Panc1 (cell line): ENCODE measurements around the gene PLEKHA7. TPM values are rescaled to one million over a fixed set of nuclear protein-coding genes. Genes with fewer than 3 reads are reported as not detected.

Source experiments
- ATAC-seq: fragments of 200-7000 bp; cut with Tn5 transposase; 2 replicates; pipeline ENCODE4 v1.9.1; 2020; ENCODE audit warnings: mild to moderate bottlenecking, moderate library complexity
- BruUV-seq: library from RNA; stranded (reverse); fragments of 400-500 nt; replicated peaks from 2 replicates; lab custom pipeline; 2021; lab: Mats Ljungman, UMichigan
- CTCF ChIA-PET: fragments of 300-600 bp; sonication (Branson Sonifier 250); formaldehyde crosslinking; loops from one replicate; lab custom pipeline; 2022; ENCODE audit warnings: antibody characterized with exemption; lab: Charles Lee
- POLR2A ChIA-PET: fragments of 300-600 bp; sonication (Branson Sonifier 250); formaldehyde crosslinking; loops from one replicate; lab custom pipeline; 2022; ENCODE audit warnings: antibody characterized with exemption; lab: Charles Lee
- DNase-seq: peaks from one replicate; pipeline ENCODE4 v3.0.0-alpha.2; 2010; ENCODE audit warnings: low read depth, low spot score
- H3K27ac ChIP-seq: 2 replicates; pipeline ENCODE4 v1.5.1; 2011; ENCODE audit warnings: mild to moderate bottlenecking, low read length, inconsistent platforms
- H3K27me3 ChIP-seq: fragments of 200-500 bp; sonication (Bioruptor generic); 2 replicates; pipeline ENCODE4 v1.6.0; 2014; ENCODE audit warnings: low read length, inconsistent platforms; ENCODE audit not compliant: control insufficient read depth, insufficient read depth
- H3K36me3 ChIP-seq: fragments of 200-500 bp; sonication (Bioruptor generic); 2 replicates; pipeline ENCODE4 v1.5.1; 2014; ENCODE audit warnings: inconsistent platforms, mild to moderate bottlenecking, low read length, moderate library complexity; ENCODE audit not compliant: control insufficient read depth, insufficient read depth
- H3K4me1 ChIP-seq: 2 replicates; pipeline ENCODE4 v1.5.1; 2011; ENCODE audit warnings: inconsistent platforms, mild to moderate bottlenecking, low read length, moderate library complexity; ENCODE audit not compliant: control insufficient read depth, insufficient read depth
- H3K4me3 ChIP-seq, 2 experiments: 2 replicates each; pipeline ENCODE4 v1.5.1; 2011 to 2012; ENCODE audit warnings: low read depth in 2 of 2, low read length in 2 of 2, mild to moderate bottlenecking in 2 of 2, inconsistent platforms in 1 of 2, moderate library complexity in 1 of 2
- H3K9me3 ChIP-seq: fragments of 200-500 bp; sonication (Bioruptor generic); 2 replicates; pipeline ENCODE4 v1.5.1; 2014; ENCODE audit warnings: low read depth, mild to moderate bottlenecking, inconsistent platforms, low read length, moderate library complexity; ENCODE audit not compliant: control insufficient read depth, insufficient read depth
- CTCF ChIP-seq: fragments of 450-650 bp; IDR thresholded peaks from 2 replicates; pipeline ENCODE4 v1.5.1; 2017; ENCODE audit warnings: mild to moderate bottlenecking
- POLR2AphosphoS5 ChIP-seq: IDR thresholded peaks from 2 replicates; pipeline ENCODE4 v1.6.1; 2012; ENCODE audit warnings: mild to moderate bottlenecking, low read depth, low read length, moderate library complexity
- REST ChIP-seq, 2 experiments: IDR thresholded peaks; 2 replicates each; pipeline ENCODE4 v1.6.1; 2011 to 2012; ENCODE audit warnings: low read depth in 2 of 2, control low read depth in 1 of 2, low read length in 1 of 2, mild to moderate bottlenecking in 1 of 2, moderate library complexity in 1 of 2; ENCODE audit not compliant: insufficient read depth in 1 of 2
- SIN3A ChIP-seq: IDR thresholded peaks from 2 replicates; pipeline ENCODE4 v1.6.1; 2012; ENCODE audit warnings: low read depth, mild to moderate bottlenecking, low read length, moderate library complexity, borderline replicate concordance; ENCODE audit not compliant: insufficient read depth
- TCF7L2 ChIP-seq: IDR thresholded peaks from 2 replicates; pipeline ENCODE4 v1.6.1; 2011; ENCODE audit warnings: mild to moderate bottlenecking, low read depth, low read length, inconsistent platforms
- in situ Hi-C: cut with HindIII; loops from 2 replicates; pipeline ENCODE4 v1.10.0; 2016; ENCODE audit warnings: low sequenced_read_pairs, low pct_unique_long_range_greater_than_20kb
- intact Hi-C: fragments of 100-400 bp; cut with micrococcal nuclease; formaldehyde crosslinking; loops from one replicate; pipeline ENCODE4 v1.10.0; 2022; ENCODE audit not compliant: unreplicated experiment
- total RNA-seq: library from RNA; stranded (reverse); gene quantifications from one replicate; pipeline ENCODE4 v1.2.1, GENCODE V29; 2021; ENCODE audit not compliant: unreplicated experiment

Gene PLEKHA7
- total RNA-seq, 1 experiment from 2014 or later, result 11.6 TPM

DNA sequence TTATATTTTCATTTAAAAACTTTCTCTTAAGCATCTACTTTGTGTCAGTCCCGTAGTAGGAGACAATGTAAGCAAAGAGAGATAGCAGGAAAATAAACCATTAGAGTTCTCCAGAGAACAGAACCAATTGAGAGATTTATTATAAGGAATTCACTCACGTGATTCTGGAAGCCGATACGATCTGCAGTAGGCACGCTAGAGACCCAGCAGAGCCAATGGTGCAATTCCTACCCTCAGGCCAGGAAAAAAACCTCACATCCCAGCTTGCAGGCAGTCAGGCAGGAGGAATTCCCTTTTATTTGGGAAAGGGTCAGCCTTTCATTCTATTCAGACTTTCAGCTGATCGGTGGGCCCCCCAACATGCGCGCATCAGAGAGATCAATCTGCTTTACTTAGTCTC, 7.3 kb upstream of the PLEKHA7 start:
- Histone ChIP-seq H3K9me3 (no peaks in the 10 kb centered on the region), H3K36me3 (no peaks in the 10 kb centered on the region), H3K27ac (no peak overlapping the region), H3K4me3 (no peak overlapping the region), H3K27me3 (no peaks in the 10 kb centered on the region), H3K4me1 (no peaks in the 10 kb centered on the region)
- no peak for ATAC-seq
- ChIA-PET POLR2A (no interaction called here), CTCF (no interaction called here)
- no peak for TF ChIP-seq TCF7L2
- TF ChIP-seq SIN3A, result no peak
- TF ChIP-seq CTCF, result no peak
- no peak for TF ChIP-seq POLR2AphosphoS5
- TF ChIP-seq REST (IDR thresholded peaks at IDR 0.05; ENCODE audit: insufficient read depth in 1 of 2, low read depth in 2 of 2, low read length in 1 of 2), result no peak
- BruUV-seq, result no TSS peak
- no peak for DNase-seq
- in situ Hi-C loops, result no loop called here
- intact Hi-C loops, result no loop called here

GRCh38 chr11:17020831-17021230, 6.6 kb upstream of the PLEKHA7 start:
- no TSS peak for BruUV-seq
- ATAC-seq, result no peak
- no peaks in the 10 kb centered on the region for H3K36me3 ChIP-seq
- POLR2A ChIA-PET, result no interaction called here
- no peak overlapping the region for H3K27ac ChIP-seq
- DNase-seq, result no peak
- no peaks in the 10 kb centered on the region for H3K4me1 ChIP-seq
- no peaks in the 10 kb centered on the region for H3K27me3 ChIP-seq
- CTCF ChIA-PET, result no interaction called here
- in situ Hi-C loops, result no loop called here
- intact Hi-C loops, result no loop called here
- no peak overlapping the region for H3K4me3 ChIP-seq
- no peaks in the 10 kb centered on the region for H3K9me3 ChIP-seq
- TF ChIP-seq REST (IDR thresholded peaks at IDR 0.05; ENCODE audit: insufficient read depth in 1 of 2, low read depth in 2 of 2, low read length in 1 of 2), result no peak
- no peak for TF ChIP-seq POLR2AphosphoS5
- no peak for TF ChIP-seq TCF7L2
- TF ChIP-seq SIN3A, result no peak
- no peak for TF ChIP-seq CTCF
